ENCODE data around the gene UCKL1. TPM values are rescaled to one million over a fixed set of nuclear protein-coding genes. Genes with fewer than 3 reads are reported as not detected.
A peak's percentile ranks its signal among the peaks of the same experiment; 100 is the strongest.

Gene UCKL1
- total and polyA plus RNA-seq, 2 donors from 2014 or later = 39.3 to 39.8 TPM

GRCh38 chr20:63968136-63968927 lies 12.1 kb upstream of the UCKL1 start:
- H3K4me1 ChIP-seq (ENCODE audit: control insufficient read depth in 2 of 3, insufficient read depth in 2 of 3, low read depth in 1 of 3, low read length in 3 of 3) = peaks cover 0 to 10% (median 4%) of the 10 kb centered on the region in 3 donors
- no peaks in the 10 kb centered on the region for H3K9me3 ChIP-seq (ENCODE audit: control insufficient read depth in 2 of 3, insufficient read depth in 1 of 3, low read length in 3 of 3)
- DNase-seq = peak in 2 of 5 donors; percentile 1 to 37
- FAIRE-seq = no peak
- intact Hi-C loops (cut with DNase I) = no loop called here
- peak overlapping the region; percentile 9 to 45 for H3K27ac ChIP-seq (ENCODE audit: low read depth in 2 of 2, low read length in 2 of 2)
- no peaks in the 10 kb centered on the region for H3K27me3 ChIP-seq (ENCODE audit: control insufficient read depth, insufficient read depth, low read length)
- peaks cover 7 to 13% (median 10%) of the 10 kb centered on the region in 3 donors for H3K36me3 ChIP-seq (ENCODE audit: control insufficient read depth in 2 of 3, insufficient read depth in 3 of 3, low read length in 3 of 3)
- no peak for TF ChIP-seq CTCF (IDR thresholded peaks at IDR 0.05; ENCODE audit: borderline replicate concordance, extremely low read depth, insufficient read depth)
- H3K9ac ChIP-seq (ENCODE audit: low read length in 3 of 3) = peak overlapping the region in 2 of 3 donors; percentile 60 to 89
- peak overlapping the region; percentile 40 to 70 (median 52) for H3K4me3 ChIP-seq (ENCODE audit: low read length in 3 of 3)

- Histone ChIP-seq H3K36me3 (ENCODE audit: control insufficient read depth in 2 of 3, insufficient read depth in 3 of 3, low read length in 3 of 3) (peaks cover 7 to 13% (median 13%) of the 10 kb centered on the region in 3 donors), H3K27me3 (ENCODE audit: control insufficient read depth, insufficient read depth, low read length) (no peaks in the 10 kb centered on the region), H3K27ac (ENCODE audit: low read depth in 2 of 2, low read length in 2 of 2) (no peak overlapping the region), H3K4me3 (ENCODE audit: low read length in 3 of 3) (no peak overlapping the region), H3K9ac (ENCODE audit: low read length in 3 of 3) (no peak overlapping the region), H3K4me1 (ENCODE audit: control insufficient read depth in 2 of 3, insufficient read depth in 2 of 3, low read depth in 1 of 3, low read length in 3 of 3) (peaks cover 0 to 10% (median 4%) of the 10 kb centered on the region in 3 donors), H3K9me3 (ENCODE audit: control insufficient read depth in 2 of 3, insufficient read depth in 1 of 3, low read length in 3 of 3) (no peaks in the 10 kb centered on the region)
- peak in 1 of 5 donors; percentile 39 for DNase-seq
- FAIRE-seq = no peak
- TF ChIP-seq CTCF (IDR thresholded peaks at IDR 0.05; ENCODE audit: borderline replicate concordance, extremely low read depth, insufficient read depth) = no peak
- intact Hi-C loops (cut with DNase I) = no loop called here
These were observed 11.3 kb upstream of the UCKL1 start for GRCh38 chr20:63967330-63968135.

- Histone ChIP-seq H3K4me1 (ENCODE audit: control insufficient read depth in 2 of 3, insufficient read depth in 2 of 3, low read depth in 1 of 3, low read length in 3 of 3) (peaks cover 0 to 10% (median 4%) of the 10 kb centered on the region in 3 donors), H3K36me3 (ENCODE audit: control insufficient read depth in 2 of 3, insufficient read depth in 3 of 3, low read length in 3 of 3) (peaks cover 7 to 13% (median 13%) of the 10 kb centered on the region in 3 donors), H3K9ac (ENCODE audit: low read length in 3 of 3) (no peak overlapping the region), H3K27me3 (ENCODE audit: control insufficient read depth, insufficient read depth, low read length) (no peaks in the 10 kb centered on the region), H3K9me3 (ENCODE audit: control insufficient read depth in 2 of 3, insufficient read depth in 1 of 3, low read length in 3 of 3) (no peaks in the 10 kb centered on the region), H3K27ac (ENCODE audit: low read depth in 2 of 2, low read length in 2 of 2) (no peak overlapping the region), H3K4me3 (ENCODE audit: low read length in 3 of 3) (no peak overlapping the region)
- no peak for FAIRE-seq
- DNase-seq = peak in 1 of 5 donors; percentile 34
- intact Hi-C loops (cut with DNase I) = no loop called here
- no peak for TF ChIP-seq CTCF (IDR thresholded peaks at IDR 0.05; ENCODE audit: borderline replicate concordance, extremely low read depth, insufficient read depth)
These were observed 10.7 kb upstream of the UCKL1 start for GRCh38 chr20:63966944-63967322.

Measured in kidney (tissue), 14 donors.